Mammary epithelial cell (primary cell): Measurements from ENCODE around the gene PPP1R1A.

ENCODE experiments used
- EZH2 ChIP-seq: IDR thresholded peaks from 2 replicates; pipeline ENCODE4 v1.6.1; 2012; ENCODE audit warnings: low read length, inconsistent platforms, borderline replicate concordance
- TF ChIP-seq, protein P1 (sequence below), 2 donors: IDR thresholded peaks in 1 of 2; conservative IDR thresholded peaks in 1 of 2; 2 replicates each; pipeline ENCODE4 v1.5.1; 2011 to 2012; ENCODE audit warnings: inconsistent platforms in 2 of 2, low read length in 2 of 2, mild to moderate bottlenecking in 2 of 2, control low read depth in 1 of 2, low read depth in 1 of 2; ENCODE audit not compliant: insufficient read depth in 1 of 2; ENCODE audit errors: extremely low read depth in 1 of 2

DNA sequence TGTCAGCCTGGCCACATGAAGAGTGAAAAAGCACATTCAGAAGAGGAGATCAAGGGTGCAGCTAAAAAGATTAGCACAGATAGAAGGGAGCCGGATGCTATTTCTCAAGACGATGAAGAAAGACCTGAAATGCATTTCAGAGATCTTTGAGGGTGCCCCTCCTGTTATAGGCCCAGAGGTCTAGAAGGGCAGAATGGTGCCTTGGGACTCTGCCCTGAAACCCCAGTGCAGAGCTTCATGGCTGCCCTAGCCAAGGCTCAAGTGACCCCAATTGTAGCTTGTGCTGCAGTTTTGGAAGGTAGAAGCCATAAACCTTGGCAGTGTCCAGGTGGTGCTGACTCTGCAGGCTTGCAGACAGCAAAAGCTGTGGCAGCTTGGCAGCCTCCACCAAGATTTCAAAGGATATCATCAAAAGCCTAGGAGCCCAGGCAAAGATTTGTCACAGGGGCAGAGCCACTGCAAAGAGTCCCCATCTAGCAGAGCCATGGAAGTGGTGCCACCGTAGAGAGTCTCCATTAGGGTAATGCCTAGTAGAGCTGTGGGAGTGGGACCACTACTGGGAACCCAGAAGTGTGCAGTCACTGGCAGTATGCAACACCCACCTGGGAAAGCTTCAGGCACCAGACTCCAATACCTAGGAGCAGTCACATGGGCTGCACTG lies 39.9 kb upstream of the PPP1R1A start:
- TF ChIP-seq, protein P1, sequence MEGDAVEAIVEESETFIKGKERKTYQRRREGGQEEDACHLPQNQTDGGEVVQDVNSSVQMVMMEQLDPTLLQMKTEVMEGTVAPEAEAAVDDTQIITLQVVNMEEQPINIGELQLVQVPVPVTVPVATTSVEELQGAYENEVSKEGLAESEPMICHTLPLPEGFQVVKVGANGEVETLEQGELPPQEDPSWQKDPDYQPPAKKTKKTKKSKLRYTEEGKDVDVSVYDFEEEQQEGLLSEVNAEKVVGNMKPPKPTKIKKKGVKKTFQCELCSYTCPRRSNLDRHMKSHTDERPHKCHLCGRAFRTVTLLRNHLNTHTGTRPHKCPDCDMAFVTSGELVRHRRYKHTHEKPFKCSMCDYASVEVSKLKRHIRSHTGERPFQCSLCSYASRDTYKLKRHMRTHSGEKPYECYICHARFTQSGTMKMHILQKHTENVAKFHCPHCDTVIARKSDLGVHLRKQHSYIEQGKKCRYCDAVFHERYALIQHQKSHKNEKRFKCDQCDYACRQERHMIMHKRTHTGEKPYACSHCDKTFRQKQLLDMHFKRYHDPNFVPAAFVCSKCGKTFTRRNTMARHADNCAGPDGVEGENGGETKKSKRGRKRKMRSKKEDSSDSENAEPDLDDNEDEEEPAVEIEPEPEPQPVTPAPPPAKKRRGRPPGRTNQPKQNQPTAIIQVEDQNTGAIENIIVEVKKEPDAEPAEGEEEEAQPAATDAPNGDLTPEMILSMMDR (conservative IDR thresholded peaks at IDR 0.05 in 1 of 2, IDR thresholded peaks at IDR 0.05 in 1 of 2; ENCODE audit: extremely low read depth in 1 of 2, insufficient read depth in 1 of 2, low read depth in 1 of 2, low read length in 2 of 2): no peak
- TF ChIP-seq EZH2: no peak
